SH-SY5Y (cell line): ENCODE results near the gene ATG13.

Experiments used
- GATA2 ChIP-seq: IDR thresholded peaks from 2 replicates; pipeline ENCODE4 v1.6.1; 2011; ENCODE audit warnings: mild to moderate bottlenecking, low read depth, low read length
- GATA3 ChIP-seq: IDR thresholded peaks from 2 replicates; pipeline ENCODE4 v1.6.1; 2011; ENCODE audit warnings: low read depth, mild to moderate bottlenecking, low read length, moderate library complexity

DNA sequence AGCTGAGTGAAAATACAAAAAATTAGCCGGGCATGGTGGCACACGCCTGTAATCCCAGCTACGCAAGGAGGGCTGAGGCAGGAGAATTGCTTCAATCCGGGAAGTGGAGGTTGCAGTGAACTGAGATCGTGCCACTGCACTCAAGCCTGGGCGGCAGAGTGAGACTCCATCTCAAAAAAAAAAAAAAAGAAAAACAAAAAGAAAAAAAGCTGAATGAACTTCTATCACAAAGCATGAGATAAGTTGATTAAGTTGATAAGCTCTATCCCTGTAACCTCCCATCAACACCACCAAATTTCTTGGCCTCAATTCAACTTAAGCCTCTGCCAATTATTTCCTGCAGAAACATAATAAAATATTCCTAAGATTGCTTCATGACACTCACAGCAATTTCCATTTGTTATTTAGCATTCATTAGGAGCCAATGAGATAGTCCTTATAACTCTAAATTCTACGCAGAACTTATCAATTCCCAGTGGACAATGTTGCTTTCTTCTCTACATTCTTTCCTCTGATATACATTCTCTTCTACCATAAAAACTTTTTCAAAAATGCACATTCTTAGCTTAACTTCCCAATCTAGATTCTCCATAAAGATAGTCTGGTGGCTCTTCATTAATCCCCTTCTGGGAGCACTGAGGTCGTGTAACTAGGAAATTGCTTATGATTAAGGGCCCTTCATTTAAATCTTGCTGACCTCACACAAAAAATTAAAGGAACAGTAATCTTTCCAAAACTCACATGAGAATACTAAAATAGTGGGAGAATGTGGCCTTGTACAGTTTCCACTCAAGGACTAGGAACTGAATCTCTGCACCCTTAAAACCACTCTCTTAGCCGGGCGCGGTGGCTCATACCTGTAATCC is 26.4 kb upstream of the ATG13 start:
- TF ChIP-seq GATA2 = no peak
- TF ChIP-seq GATA3 = no peak
